ENCODE data around the gene CAP1. TPM values are rescaled to one million over a fixed set of nuclear protein-coding genes. Genes with fewer than 3 reads are reported as not detected.

CAP1 gene
- polyA plus RNA-seq, 1 experiment: 585 TPM

DNA sequence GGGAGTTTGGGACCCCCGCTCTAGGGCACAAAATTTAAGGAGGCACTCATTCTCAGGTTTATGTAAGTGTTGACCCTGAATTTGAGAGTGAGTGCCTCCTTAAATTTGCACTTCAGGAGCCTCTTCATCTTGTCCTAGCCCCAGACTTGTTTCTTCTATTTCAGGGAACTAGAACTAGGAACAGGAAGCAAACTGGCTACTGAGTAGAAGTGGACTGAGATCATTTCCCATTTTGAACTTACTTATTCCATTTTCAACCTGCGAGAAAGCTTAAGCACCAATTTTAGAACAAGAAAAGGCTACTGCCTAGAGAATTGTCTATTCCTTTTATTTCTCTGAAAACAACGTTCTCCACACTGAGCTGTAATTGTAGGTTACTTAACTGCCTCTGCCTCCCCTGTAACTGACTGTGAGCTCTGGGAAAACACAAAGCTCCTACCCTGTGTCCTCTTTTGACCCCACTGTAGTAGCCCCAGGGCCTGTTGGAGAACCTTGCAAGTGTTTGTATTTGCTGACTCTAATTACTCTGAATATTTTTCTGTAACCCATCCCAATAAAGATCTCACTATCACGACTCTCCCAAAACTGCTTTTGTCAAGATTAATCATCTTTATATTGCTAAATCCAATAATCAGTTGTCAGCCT is 54.1 kb downstream of the CAP1 start:
- no peak overlapping the region for H3K4me3 ChIP-seq (ENCODE audit: low read depth, low read length)
- 0 out of 2 replicates have a peak, but pooled peaks cover 2% of the 10 kb centered on the region for H3K36me3 ChIP-seq (ENCODE audit: control insufficient read depth, insufficient read depth, low read length)
- H3K27me3 ChIP-seq (ENCODE audit: control insufficient read depth, insufficient read depth, low read length): no peaks in the 10 kb centered on the region
- TF ChIP-seq CTCF (IDR thresholded peaks at IDR 0.05; ENCODE audit: insufficient read depth, low read depth, low read length): no peak
- no peak for DNase-seq (ENCODE audit: low read depth)
- ChIA-PET POLR2A (interaction anchor here (0.7 kb wide), 1 partner anchor 18 kb away, joined by 3 read pairs; no protein-coding TSS in a partner anchor), CTCF (interaction anchor here (1.0 to 4.2 kb wide), 4 partner anchors 10 to 244 kb away, joined by 3 to 15 read pairs (median 4); no protein-coding TSS in a partner anchor)

GRCh38 chr1:40095806-40096205 is 55.3 kb downstream of the CAP1 start:
- no peak for DNase-seq (ENCODE audit: low read depth)
- Histone ChIP-seq H3K36me3 (ENCODE audit: control insufficient read depth, insufficient read depth, low read length) (0 out of 2 replicates have a peak, but pooled peaks cover 2% of the 10 kb centered on the region), H3K27me3 (ENCODE audit: control insufficient read depth, insufficient read depth, low read length) (no peaks in the 10 kb centered on the region), H3K4me3 (ENCODE audit: low read depth, low read length) (no peak overlapping the region)
- POLR2A ChIA-PET: no interaction called here
- no peak for TF ChIP-seq CTCF (IDR thresholded peaks at IDR 0.05; ENCODE audit: insufficient read depth, low read depth, low read length)
- CTCF ChIA-PET: interaction anchor here (1.0 kb wide), 1 partner anchor 57 kb away, joined by 3 read pairs; no protein-coding TSS in a partner anchor

DNA sequence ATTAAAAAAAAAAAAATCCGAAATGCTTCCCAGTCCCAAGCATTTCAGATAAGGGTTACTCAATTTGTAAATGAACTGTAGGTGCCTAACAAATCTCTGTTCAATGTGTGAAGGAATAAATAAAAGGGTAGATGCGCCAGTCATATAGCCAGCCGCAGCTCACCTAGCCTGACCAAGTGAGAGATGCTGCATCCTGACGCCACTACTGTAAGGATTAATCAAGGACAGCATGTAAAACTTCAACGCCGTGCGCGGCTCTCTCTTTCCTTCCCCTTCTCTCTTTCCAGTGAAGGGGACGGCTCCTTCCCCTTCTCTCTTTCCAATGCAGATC is 56.1 kb downstream of the CAP1 start:
- ChIA-PET POLR2A (no interaction called here), CTCF (interaction anchor here (1.2 to 1.9 kb wide), 2 partner anchors 12 to 242 kb away, joined by 3 to 6 read pairs; no protein-coding TSS in a partner anchor)
- H3K27me3 ChIP-seq (ENCODE audit: control insufficient read depth, insufficient read depth, low read length): no peaks in the 10 kb centered on the region
- peak overlapping the region; percentile 76 for H3K4me3 ChIP-seq (ENCODE audit: low read depth, low read length)
- TF ChIP-seq CTCF (IDR thresholded peaks at IDR 0.05; ENCODE audit: insufficient read depth, low read depth, low read length): no peak
- DNase-seq (ENCODE audit: low read depth): no peak
- H3K36me3 ChIP-seq (ENCODE audit: control insufficient read depth, insufficient read depth, low read length): 0 out of 2 replicates have a peak, but pooled peaks cover 2% of the 10 kb centered on the region

DNA sequence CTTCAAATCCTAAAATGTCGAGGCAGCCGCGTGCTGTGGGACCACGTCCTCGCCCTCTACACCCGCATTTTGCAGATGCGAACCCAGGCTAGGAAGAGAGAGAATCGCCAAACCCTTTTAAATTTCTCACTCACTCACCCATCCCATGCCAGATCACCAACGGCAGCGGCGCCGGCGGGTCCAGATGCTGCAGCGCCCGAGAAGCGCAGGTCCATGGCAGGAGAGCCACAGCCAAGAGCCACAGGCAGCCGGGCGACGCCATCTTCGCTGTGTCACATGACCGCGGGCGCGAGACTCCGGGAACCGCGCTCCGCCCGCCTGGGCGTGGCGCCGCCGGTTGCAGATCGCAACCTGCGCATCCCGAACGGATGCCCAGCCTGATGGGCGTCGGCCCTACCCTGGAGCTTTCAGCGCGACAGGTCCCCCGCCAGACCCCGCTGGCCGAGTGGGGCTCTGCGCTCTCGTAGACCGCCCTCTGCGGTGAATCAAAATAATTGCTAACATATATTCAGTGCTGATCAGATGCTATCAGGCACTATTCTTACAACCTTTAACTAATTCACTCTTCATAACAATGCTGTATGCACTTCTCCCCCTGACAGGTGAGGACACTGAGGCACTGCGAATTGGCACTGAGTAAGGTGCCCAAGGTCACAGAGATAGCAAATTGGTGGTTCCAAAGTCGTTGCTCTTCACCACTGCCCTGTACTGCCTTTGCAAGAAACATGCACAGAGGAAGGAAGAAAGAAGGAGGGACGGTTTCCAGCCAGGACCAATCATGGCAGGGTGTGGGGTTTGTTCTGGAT is 56.7 kb downstream of the CAP1 start, which contains the start of gene PPT1:
TSS of gene PPT1 (minus strand) at position 276 of the 806 bp plus-strand sequence. CDS start at position 262, 14 bp downstream.
- CTCF ChIA-PET: interaction anchor here (1.0 to 1.9 kb wide), 5 partner anchors 13 to 242 kb away, joined by 3 to 6 read pairs (median 3); no protein-coding TSS in a partner anchor
- Histone ChIP-seq H3K4me3 (ENCODE audit: low read depth, low read length) (peak within 1 kb of the TSS; percentile 76), H3K36me3 (ENCODE audit: control insufficient read depth, insufficient read depth, low read length) (no peaks in the 10 kb centered on the region), H3K27me3 (ENCODE audit: control insufficient read depth, insufficient read depth, low read length) (no peaks in the 10 kb centered on the region)
- TF ChIP-seq CTCF (IDR thresholded peaks at IDR 0.05; ENCODE audit: insufficient read depth, low read depth, low read length): peak; percentile 40
- DNase-seq (ENCODE audit: low read depth): no peak
- POLR2A ChIA-PET: interaction anchor here (0.6 kb wide), 1 partner anchor 303 kb away, joined by 3 read pairs; no protein-coding TSS in a partner anchor

DNA sequence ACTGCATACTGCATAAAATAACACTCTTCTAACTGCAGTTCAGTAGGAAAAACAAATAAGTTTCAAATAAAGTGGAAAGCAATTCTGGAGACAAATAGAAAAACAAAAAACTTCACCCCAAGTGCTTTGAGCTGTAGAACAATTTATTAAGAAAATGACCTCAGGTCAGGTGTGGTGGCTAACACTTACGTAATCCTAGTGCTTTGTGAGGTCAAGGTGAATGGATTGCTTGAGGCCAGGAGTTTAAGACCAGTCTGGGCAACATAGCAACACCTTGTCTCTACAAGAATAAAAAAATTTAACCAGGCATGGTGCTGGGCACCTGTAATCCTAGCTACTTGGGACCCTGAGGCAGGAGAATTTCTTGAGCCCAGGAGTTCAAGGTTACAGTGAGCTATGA is 61.5 kb downstream of the CAP1 start:
- POLR2A ChIA-PET: no interaction called here
- TF ChIP-seq CTCF (IDR thresholded peaks at IDR 0.05; ENCODE audit: insufficient read depth, low read depth, low read length): no peak
- Histone ChIP-seq H3K27me3 (ENCODE audit: control insufficient read depth, insufficient read depth, low read length) (no peaks in the 10 kb centered on the region; the same call in 1 of the 2 replicates), H3K36me3 (ENCODE audit: control insufficient read depth, insufficient read depth, low read length) (no peaks in the 10 kb centered on the region), H3K4me3 (ENCODE audit: low read depth, low read length) (no peak overlapping the region)
- CTCF ChIA-PET: interaction anchor here (1.1 to 1.2 kb wide), 2 partner anchors 25 to 214 kb away, joined by 3 read pairs; no protein-coding TSS in a partner anchor
- DNase-seq (ENCODE audit: low read depth): no peak
